ENCODE data around the gene IFIT5.
A peak's percentile ranks its signal among the peaks of the same experiment; 100 is the strongest.
"Not testable (repeated sequence)": the region's sequence is repeated elsewhere in the genome, so short reads cannot be mapped to it uniquely, and the experiment has no call there.

IFIT5 gene

GRCh38 chr10:89392974-89393373 lies 21.4 kb upstream of the IFIT5 start:
- no peak for DNase-seq (ENCODE audit: low read depth)

GRCh38 chr10:89393898-89394297 lies 20.5 kb upstream of the IFIT5 start:
- no peak for DNase-seq (ENCODE audit: low read depth)

- no peak for DNase-seq (ENCODE audit: low read depth)
These were observed 19.2 kb upstream of the IFIT5 start for GRCh38 chr10:89395141-89395540.

- no peak for DNase-seq (ENCODE audit: low read depth)
These were observed 16.2 kb upstream of the IFIT5 start for GRCh38 chr10:89398003-89398749.

- DNase-seq (ENCODE audit: low read depth): no peak
These were observed 14.4 kb upstream of the IFIT5 start for GRCh38 chr10:89399956-89400355.

- no peak for DNase-seq (ENCODE audit: low read depth)
These were observed 11.3 kb upstream of the IFIT5 start for GRCh38 chr10:89403043-89403442.

GRCh38 chr10:89404104-89405047 lies 10.0 kb upstream of the IFIT5 start:
- DNase-seq (ENCODE audit: low read depth): no peak

GRCh38 chr10:89406178-89406577 lies 8.2 kb upstream of the IFIT5 start:
- DNase-seq (ENCODE audit: low read depth): not testable (repeated sequence)

GRCh38 chr10:89407792-89408191 lies 6.6 kb upstream of the IFIT5 start:
- not testable (repeated sequence) for DNase-seq (ENCODE audit: low read depth)

- DNase-seq (ENCODE audit: low read depth): not testable (repeated sequence)
These were observed 5.1 kb upstream of the IFIT5 start for GRCh38 chr10:89409282-89409681.

GRCh38 chr10:89410551-89410950 lies 3.8 kb upstream of the IFIT5 start:
- not testable (repeated sequence) for DNase-seq (ENCODE audit: low read depth)

- not testable (repeated sequence) for DNase-seq (ENCODE audit: low read depth)
These were observed 3.2 kb upstream of the IFIT5 start for GRCh38 chr10:89411135-89411534.

- peak; percentile 35 for DNase-seq (ENCODE audit: low read depth)
These were observed 2.1 kb upstream of the IFIT5 start for GRCh38 chr10:89412276-89412675.

GRCh38 chr10:89413398-89413912 lies 913 bp upstream of the IFIT5 start:
- DNase-seq (ENCODE audit: low read depth): no peak

- DNase-seq (ENCODE audit: low read depth): peak; percentile 27
These were observed 782 bp downstream of the IFIT5 start for GRCh38 chr10:89414879-89415821.

GRCh38 chr10:89416465-89416864 lies 2.1 kb downstream of the IFIT5 start:
- DNase-seq (ENCODE audit: low read depth): no peak

GRCh38 chr10:89419548-89419947 lies 5.2 kb downstream of the IFIT5 start:
- DNase-seq (ENCODE audit: low read depth): no peak

GRCh38 chr10:89421018-89421476 lies 6.7 kb downstream of the IFIT5 start:
- DNase-seq (ENCODE audit: low read depth): no peak

GRCh38 chr10:89425000-89425399 lies 10.6 kb downstream of the IFIT5 start:
- no peak for DNase-seq (ENCODE audit: low read depth)

GRCh38 chr10:89426230-89426868 lies 12.0 kb downstream of the IFIT5 start:
- no peak for DNase-seq (ENCODE audit: low read depth)

- DNase-seq (ENCODE audit: low read depth): no peak
These were observed 13.3 kb downstream of the IFIT5 start for GRCh38 chr10:89427629-89428028.

Data from activated T-cell treated with anti-CD3 and anti-CD28 coated beads for 1 hour (primary cell).